SH-SY5Y (cell line): ENCODE results near the gene GDPD4.

Source experiments
- GATA2 ChIP-seq: IDR thresholded peaks from 2 replicates; pipeline ENCODE4 v1.6.1; 2011; ENCODE audit warnings: mild to moderate bottlenecking, low read depth, low read length
- GATA3 ChIP-seq: IDR thresholded peaks from 2 replicates; pipeline ENCODE4 v1.6.1; 2011; ENCODE audit warnings: low read depth, mild to moderate bottlenecking, low read length, moderate library complexity

DNA sequence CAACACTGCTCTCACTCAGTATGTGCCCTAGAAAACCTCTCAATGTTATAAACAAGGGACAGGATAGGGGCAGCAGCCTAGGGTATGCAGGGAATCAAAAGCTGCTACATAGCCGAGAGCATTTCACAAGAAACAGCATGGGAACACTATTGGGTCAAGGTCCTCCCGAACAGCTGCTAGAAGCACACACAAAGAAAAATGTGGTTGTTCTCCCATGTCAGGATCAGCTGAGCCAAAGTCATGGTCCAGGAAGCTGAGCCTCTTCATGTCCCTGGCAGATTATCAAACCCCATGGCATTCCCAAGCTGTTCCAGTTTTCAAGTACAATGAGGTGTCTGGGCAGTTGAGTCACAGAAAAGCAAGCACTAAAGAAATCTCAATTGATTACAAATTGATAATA is 21.0 kb upstream of the GDPD4 start:
- TF ChIP-seq GATA2 (no peak), GATA3 (no peak)
